ENCODE results near the gene CLIP4. TPM values are rescaled to one million over a fixed set of nuclear protein-coding genes. Genes with fewer than 3 reads are reported as not detected.

CLIP4 gene
- total RNA-seq, 1 experiment from 2014 or later, result 1.2 TPM

DNA sequence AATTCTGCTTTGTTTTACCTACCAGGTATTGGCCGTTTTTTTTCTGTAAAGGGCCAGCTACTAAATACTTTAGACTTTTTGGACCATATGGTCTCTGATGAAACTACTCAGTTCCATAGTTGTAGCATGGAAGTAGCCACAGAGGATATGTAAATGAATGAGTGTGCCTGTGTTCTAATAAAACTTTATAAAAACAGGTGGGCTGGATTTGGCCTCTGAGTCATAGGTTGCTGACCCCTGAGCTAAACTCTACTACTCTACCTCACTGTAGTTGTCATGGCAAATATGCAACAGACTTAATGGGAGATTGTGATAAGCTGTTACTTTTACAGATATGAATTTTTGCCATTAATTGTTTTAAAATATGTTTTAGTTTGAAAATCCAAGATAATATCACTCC, 19.7 kb downstream of the CLIP4 start:
- Histone ChIP-seq H3K27me3 (replicated peaks; ENCODE audit: control insufficient read depth, insufficient read depth, low read length) (no peaks in the 10 kb centered on the region), H3K36me3 (ENCODE audit: control insufficient read depth, insufficient read depth, low read length) (no peaks in the 10 kb centered on the region), H3K4me1 (peaks cover 9% of the 10 kb centered on the region), H3K4me3 (ENCODE audit: low read depth, low read length) (no peak overlapping the region), H3K9me3 (no peaks in the 10 kb centered on the region; the same call in 1 of the 2 replicates)
- Mint-ChIP-seq H3K4me3 (ENCODE audit: unreplicated experiment) (no peak overlapping the region), H3K36me3 (ENCODE audit: insufficient read depth, unreplicated experiment) (no peaks in the 10 kb centered on the region), H3K9me3 (ENCODE audit: unreplicated experiment) (no peaks in the 10 kb centered on the region), H3K27ac (ENCODE audit: unreplicated experiment) (no peak overlapping the region), H3K4me1 (ENCODE audit: low read depth, unreplicated experiment) (peaks cover 10% of the 10 kb centered on the region), H3K27me3 (ENCODE audit: insufficient read depth, unreplicated experiment) (no peaks in the 10 kb centered on the region)
- no TSS peak for BruUV-seq (replicated peaks)
- POLR2A ChIA-PET, result no interaction called here
- CTCF ChIA-PET, result no interaction called here
- TF ChIP-seq, protein P1, sequence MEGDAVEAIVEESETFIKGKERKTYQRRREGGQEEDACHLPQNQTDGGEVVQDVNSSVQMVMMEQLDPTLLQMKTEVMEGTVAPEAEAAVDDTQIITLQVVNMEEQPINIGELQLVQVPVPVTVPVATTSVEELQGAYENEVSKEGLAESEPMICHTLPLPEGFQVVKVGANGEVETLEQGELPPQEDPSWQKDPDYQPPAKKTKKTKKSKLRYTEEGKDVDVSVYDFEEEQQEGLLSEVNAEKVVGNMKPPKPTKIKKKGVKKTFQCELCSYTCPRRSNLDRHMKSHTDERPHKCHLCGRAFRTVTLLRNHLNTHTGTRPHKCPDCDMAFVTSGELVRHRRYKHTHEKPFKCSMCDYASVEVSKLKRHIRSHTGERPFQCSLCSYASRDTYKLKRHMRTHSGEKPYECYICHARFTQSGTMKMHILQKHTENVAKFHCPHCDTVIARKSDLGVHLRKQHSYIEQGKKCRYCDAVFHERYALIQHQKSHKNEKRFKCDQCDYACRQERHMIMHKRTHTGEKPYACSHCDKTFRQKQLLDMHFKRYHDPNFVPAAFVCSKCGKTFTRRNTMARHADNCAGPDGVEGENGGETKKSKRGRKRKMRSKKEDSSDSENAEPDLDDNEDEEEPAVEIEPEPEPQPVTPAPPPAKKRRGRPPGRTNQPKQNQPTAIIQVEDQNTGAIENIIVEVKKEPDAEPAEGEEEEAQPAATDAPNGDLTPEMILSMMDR (IDR thresholded peaks at IDR 0.05; ENCODE audit: insufficient read depth in 1 of 2, low read depth in 1 of 2, low read length in 1 of 2, severe bottlenecking in 1 of 2, unreplicated experiment in 1 of 2), result no peak
- intact Hi-C loops (cut with micrococcal nuclease; ENCODE audit: unreplicated experiment), result no loop called here
- DNase-seq, result no peak

DNA sequence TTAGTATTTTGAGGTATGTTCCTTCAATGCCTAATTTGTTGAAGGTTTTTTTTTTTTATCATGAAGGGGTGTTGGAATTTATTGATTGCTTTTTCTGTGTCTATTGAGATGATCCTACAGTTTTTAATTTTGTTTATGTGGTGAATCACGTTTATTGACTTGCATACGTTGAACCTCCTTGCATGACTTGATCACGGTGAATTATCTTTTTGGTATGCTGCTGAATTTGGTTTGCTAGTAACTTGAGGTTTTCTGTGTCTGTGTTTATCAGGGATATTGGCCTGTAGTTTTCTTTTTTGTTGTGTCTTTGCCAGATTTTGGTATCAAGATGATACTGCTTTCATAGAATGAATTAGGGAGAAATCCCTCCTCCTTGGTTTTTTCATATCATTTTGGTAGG, 23.9 kb downstream of the CLIP4 start:
- Histone ChIP-seq H3K27me3 (replicated peaks; ENCODE audit: control insufficient read depth, insufficient read depth, low read length) (no peaks in the 10 kb centered on the region), H3K9me3 (no peaks in the 10 kb centered on the region), H3K36me3 (ENCODE audit: control insufficient read depth, insufficient read depth, low read length) (no peaks in the 10 kb centered on the region), H3K4me1 (no peaks in the 10 kb centered on the region), H3K4me3 (ENCODE audit: low read depth, low read length) (no peak overlapping the region)
- Mint-ChIP-seq H3K4me3 (ENCODE audit: unreplicated experiment) (no peak overlapping the region), H3K27ac (ENCODE audit: unreplicated experiment) (no peak overlapping the region), H3K36me3 (ENCODE audit: insufficient read depth, unreplicated experiment) (no peaks in the 10 kb centered on the region), H3K27me3 (ENCODE audit: insufficient read depth, unreplicated experiment) (no peaks in the 10 kb centered on the region), H3K9me3 (ENCODE audit: unreplicated experiment) (peaks cover 8% of the 10 kb centered on the region), H3K4me1 (ENCODE audit: low read depth, unreplicated experiment) (no peaks in the 10 kb centered on the region)
- TF ChIP-seq, protein P1 (IDR thresholded peaks at IDR 0.05; ENCODE audit: insufficient read depth in 1 of 2, low read depth in 1 of 2, low read length in 1 of 2, severe bottlenecking in 1 of 2, unreplicated experiment in 1 of 2), result no peak
- ChIA-PET POLR2A (interaction anchor here (0.6 kb wide), 1 partner anchor 710 kb away, joined by 6 read pairs; no protein-coding TSS in a partner anchor), CTCF (no interaction called here)
- DNase-seq, result no peak
- intact Hi-C loops (cut with micrococcal nuclease; ENCODE audit: unreplicated experiment), result no loop called here
- no TSS peak for BruUV-seq (replicated peaks)

DNA sequence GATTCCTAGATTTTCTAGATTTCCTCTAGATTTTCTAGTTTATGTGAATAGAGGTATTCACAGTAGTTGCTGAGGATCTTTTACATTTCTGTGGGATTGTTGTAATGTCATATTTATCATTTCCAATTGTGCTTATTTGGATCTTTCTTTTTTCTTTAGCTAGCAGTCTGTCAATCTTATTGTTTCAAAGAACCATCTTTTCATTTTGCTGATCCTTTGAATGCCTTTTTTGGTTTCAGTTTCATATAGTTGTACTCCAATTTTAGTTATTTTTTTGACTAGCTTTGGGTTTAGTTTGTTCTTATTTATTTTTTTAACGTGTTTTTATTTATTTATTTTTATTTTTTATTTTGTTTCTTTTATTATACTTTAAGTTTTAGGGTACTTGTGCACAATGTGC, 24.5 kb downstream of the CLIP4 start:
- Mint-ChIP-seq H3K36me3 (ENCODE audit: insufficient read depth, unreplicated experiment) (no peaks in the 10 kb centered on the region), H3K4me3 (ENCODE audit: unreplicated experiment) (no peak overlapping the region), H3K27ac (ENCODE audit: unreplicated experiment) (no peak overlapping the region), H3K9me3 (ENCODE audit: unreplicated experiment) (peaks cover 8% of the 10 kb centered on the region), H3K4me1 (ENCODE audit: low read depth, unreplicated experiment) (no peaks in the 10 kb centered on the region), H3K27me3 (ENCODE audit: insufficient read depth, unreplicated experiment) (no peaks in the 10 kb centered on the region)
- Histone ChIP-seq H3K27me3 (replicated peaks; ENCODE audit: control insufficient read depth, insufficient read depth, low read length) (no peaks in the 10 kb centered on the region), H3K4me3 (ENCODE audit: low read depth, low read length) (no peak overlapping the region), H3K4me1 (no peaks in the 10 kb centered on the region), H3K9me3 (no peaks in the 10 kb centered on the region), H3K36me3 (ENCODE audit: control insufficient read depth, insufficient read depth, low read length) (no peaks in the 10 kb centered on the region)
- intact Hi-C loops (cut with micrococcal nuclease; ENCODE audit: unreplicated experiment), result no loop called here
- ChIA-PET CTCF (no interaction called here), POLR2A (no interaction called here)
- DNase-seq, result no peak
- TF ChIP-seq, protein P1 (IDR thresholded peaks at IDR 0.05; ENCODE audit: insufficient read depth in 1 of 2, low read depth in 1 of 2, low read length in 1 of 2, severe bottlenecking in 1 of 2, unreplicated experiment in 1 of 2), result no peak
- BruUV-seq (replicated peaks), result no TSS peak

All from Caco-2 (cell line).